Measurements from ENCODE around the gene CREB3L2.
"Not testable (repeated sequence)": the region's sequence is repeated elsewhere in the genome, so short reads cannot be mapped to it uniquely, and the experiment has no call there.

The CREB3L2 gene

DNA sequence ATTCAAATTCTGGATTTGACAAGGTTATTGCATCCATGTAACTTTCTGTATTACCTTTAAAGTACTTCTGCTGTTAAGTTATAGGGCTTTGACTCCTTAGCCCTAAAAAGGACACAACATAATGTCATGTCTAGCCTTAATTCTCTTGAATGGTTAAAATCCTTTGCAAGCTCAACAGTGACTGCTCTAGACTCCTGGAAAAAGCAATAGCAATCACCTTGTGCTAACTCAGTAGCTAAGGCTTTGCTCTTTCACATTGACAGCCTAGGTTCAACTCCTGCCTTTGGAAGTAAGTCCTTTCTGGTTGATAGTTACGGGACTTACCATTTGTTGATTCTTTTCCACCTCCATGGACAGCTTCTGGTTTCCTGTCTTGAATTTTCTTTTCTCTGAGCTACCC is 16.1 kb upstream of the CREB3L2 start:
- TF ChIP-seq Cebpa-rat (IDR thresholded peaks at IDR 0.05), result no peak
- H3K27me3 ChIP-seq, result no peaks in the 10 kb centered on the region
- H3K4me3 ChIP-seq, result no peak overlapping the region
- no peaks in the 10 kb centered on the region for H3K36me3 ChIP-seq
- no peak overlapping the region for H3K9ac ChIP-seq
- H3K4me1 ChIP-seq, result no peaks in the 10 kb centered on the region
- H3K4me2 ChIP-seq, result no peak overlapping the region
- H4K20me1 ChIP-seq, result no peaks in the 10 kb centered on the region
- no peak overlapping the region for H3K27ac ChIP-seq
- H3K9me3 ChIP-seq, result no peaks in the 10 kb centered on the region

- Histone ChIP-seq H3K4me3 (no peak overlapping the region), H4K20me1 (no peaks in the 10 kb centered on the region), H3K27ac (no peak overlapping the region), H3K36me3 (no peaks in the 10 kb centered on the region), H3K9me3 (no peaks in the 10 kb centered on the region), H3K27me3 (no peaks in the 10 kb centered on the region), H3K4me2 (no peak overlapping the region), H3K4me1 (no peaks in the 10 kb centered on the region), H3K9ac (no peak overlapping the region)
- no peak for TF ChIP-seq Cebpa-rat (IDR thresholded peaks at IDR 0.05)
Measured at GRCh38 chr7:138015096-138015495, 13.2 kb upstream of the CREB3L2 start.

DNA sequence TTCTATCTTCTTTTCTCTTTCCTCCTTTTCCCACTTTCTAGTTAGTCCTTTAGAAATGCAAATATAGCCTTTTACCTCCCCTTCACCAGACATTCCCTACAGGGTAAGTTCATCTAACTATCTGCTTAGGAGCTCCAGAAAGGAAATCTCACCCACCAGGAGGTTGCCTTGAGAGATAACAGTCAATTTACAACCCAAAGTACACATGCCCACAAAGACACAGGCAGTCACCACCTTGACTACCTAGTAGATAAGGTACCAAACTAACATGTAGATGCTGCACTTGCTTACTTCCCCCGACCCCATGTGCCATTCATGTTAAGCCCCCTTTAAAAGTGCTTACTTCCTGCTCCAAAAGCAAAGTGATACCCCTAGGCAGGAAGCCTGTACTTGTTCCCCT is 12.8 kb upstream of the CREB3L2 start:
- no peak for TF ChIP-seq Cebpa-rat (IDR thresholded peaks at IDR 0.05)
- H3K27me3 ChIP-seq, result no peaks in the 10 kb centered on the region
- H3K4me3 ChIP-seq, result no peak overlapping the region
- H3K9ac ChIP-seq, result no peak overlapping the region
- no peaks in the 10 kb centered on the region for H3K36me3 ChIP-seq
- H4K20me1 ChIP-seq, result no peaks in the 10 kb centered on the region
- no peak overlapping the region for H3K27ac ChIP-seq
- no peaks in the 10 kb centered on the region for H3K4me1 ChIP-seq
- H3K9me3 ChIP-seq, result no peaks in the 10 kb centered on the region
- no peak overlapping the region for H3K4me2 ChIP-seq

DNA sequence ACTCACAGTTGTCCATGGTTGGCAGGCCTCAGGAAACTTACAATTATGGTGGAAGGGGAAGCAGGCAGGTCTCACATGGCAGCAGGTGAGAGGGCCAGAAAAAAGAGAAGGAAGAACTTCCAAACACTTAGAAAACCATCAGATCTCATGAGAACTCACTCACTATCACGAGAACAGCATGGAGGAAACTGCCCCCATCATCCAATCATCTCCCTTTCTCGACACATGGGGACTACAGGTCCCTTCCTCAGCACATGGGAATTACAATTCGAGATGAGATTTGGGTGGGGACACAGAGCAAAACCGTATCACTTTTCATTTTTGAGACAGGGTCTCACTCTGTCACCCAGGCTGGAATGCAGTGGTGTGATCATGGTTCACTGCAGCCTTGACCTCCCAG is 12.3 kb upstream of the CREB3L2 start:
- H3K4me2 ChIP-seq, H3K27me3 ChIP-seq, H3K9ac ChIP-seq, H3K4me1 ChIP-seq, H4K20me1 ChIP-seq, H3K9me3 ChIP-seq, H3K36me3 ChIP-seq, H3K4me3 ChIP-seq, H3K27ac ChIP-seq: not testable (repeated sequence)

DNA sequence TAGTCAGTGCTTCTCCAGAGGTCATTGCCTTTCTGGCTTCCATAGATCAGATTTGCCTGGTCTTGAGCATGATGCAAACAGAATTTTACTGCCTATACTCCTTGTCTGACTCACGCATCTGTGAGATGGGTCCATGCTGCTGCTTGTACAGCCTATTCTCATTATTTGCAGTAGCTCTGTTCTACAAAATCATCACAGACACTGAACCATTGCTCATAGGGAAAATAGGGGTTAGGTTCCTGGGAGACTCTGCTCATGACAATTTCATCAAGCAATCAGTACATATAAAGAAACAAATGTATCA is 7.4 kb upstream of the CREB3L2 start:
- Histone ChIP-seq H3K4me2 (no peak overlapping the region), H3K27me3 (no peaks in the 10 kb centered on the region), H3K27ac (no peak overlapping the region), H3K4me1 (no peaks in the 10 kb centered on the region), H3K4me3 (no peak overlapping the region), H4K20me1 (no peaks in the 10 kb centered on the region), H3K36me3 (no peaks in the 10 kb centered on the region), H3K9ac (no peak overlapping the region), H3K9me3 (no peaks in the 10 kb centered on the region)
- no peak for TF ChIP-seq Cebpa-rat (IDR thresholded peaks at IDR 0.05)

DNA sequence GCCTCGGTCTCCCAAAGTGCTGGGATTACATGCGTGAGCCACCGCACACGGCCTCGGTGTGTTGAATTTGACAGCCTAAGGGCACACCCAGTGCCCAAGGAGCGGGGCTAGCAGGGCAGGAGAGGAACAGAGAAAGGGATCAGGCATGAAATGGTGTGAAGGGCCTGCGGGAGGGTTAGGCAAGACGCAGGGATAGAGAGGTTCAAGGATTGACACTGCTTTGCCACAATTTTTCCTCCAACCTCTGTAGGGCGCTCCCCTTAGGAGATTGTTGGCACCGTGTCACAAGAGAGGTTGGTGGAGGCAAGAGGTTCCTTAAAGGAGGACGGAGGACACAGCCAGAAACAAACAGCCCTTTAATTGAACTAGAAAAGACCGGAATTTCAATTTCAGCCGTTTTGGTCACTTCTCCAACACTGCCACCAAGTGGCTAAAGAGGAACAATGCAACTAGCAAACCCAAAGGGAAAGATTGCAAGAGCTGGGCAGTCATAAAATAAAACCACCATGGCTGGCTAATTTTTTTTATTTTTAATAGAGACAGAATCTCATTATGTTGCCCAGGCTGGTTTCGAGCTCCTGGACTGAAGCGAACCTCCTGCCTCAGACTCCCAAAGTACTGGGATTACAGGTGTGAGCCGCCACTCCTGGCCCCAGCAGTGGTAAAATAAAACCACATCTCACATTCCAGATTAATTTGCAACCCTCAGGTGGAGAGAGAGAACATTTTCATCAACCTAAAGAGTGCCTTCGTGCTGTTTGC is 6.9 kb upstream of the CREB3L2 start:
- Histone ChIP-seq H3K27me3 (no peaks in the 10 kb centered on the region), H3K9ac (no peak overlapping the region), H3K4me2 (no peak overlapping the region), H3K36me3 (no peaks in the 10 kb centered on the region), H3K4me1 (no peaks in the 10 kb centered on the region), H3K27ac (no peak overlapping the region), H3K4me3 (no peak overlapping the region), H3K9me3 (no peaks in the 10 kb centered on the region), H4K20me1 (no peaks in the 10 kb centered on the region)
- no peak for TF ChIP-seq Cebpa-rat (IDR thresholded peaks at IDR 0.05)

DNA sequence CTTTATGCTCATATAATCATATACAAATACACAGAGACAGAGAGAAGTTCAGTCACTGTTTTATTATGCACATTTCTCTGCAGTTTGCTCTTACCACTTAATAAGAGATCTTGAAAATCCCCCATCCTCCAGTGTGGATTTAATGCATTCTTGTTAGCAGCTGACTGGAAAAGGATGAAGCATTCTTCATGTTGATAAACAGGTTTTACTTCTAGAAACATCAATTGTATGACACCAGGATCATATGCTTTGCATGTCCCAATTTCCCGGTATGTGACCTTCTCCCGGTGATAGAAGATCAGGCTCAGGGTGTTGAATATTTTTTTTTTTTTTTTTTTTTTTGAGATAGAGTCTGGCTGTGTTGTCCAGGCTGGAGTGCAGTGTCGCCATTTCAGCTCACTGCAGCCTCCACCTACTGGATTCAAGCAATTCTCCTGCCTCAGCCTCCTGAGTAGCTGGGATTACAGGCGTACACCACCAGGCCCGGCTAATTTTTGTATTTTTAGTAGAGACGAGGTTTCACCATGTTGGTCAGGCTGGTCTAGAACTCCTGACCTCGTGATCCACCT is 6.2 kb upstream of the CREB3L2 start:
- no peak overlapping the region for H3K4me3 ChIP-seq
- no peak overlapping the region for H3K27ac ChIP-seq
- no peaks in the 10 kb centered on the region for H3K4me1 ChIP-seq
- H3K9me3 ChIP-seq, result no peaks in the 10 kb centered on the region
- no peak overlapping the region for H3K9ac ChIP-seq
- no peaks in the 10 kb centered on the region for H4K20me1 ChIP-seq
- H3K4me2 ChIP-seq, result no peak overlapping the region
- TF ChIP-seq Cebpa-rat (IDR thresholded peaks at IDR 0.05), result no peak
- H3K36me3 ChIP-seq, result no peaks in the 10 kb centered on the region
- H3K27me3 ChIP-seq, result no peaks in the 10 kb centered on the region

DNA sequence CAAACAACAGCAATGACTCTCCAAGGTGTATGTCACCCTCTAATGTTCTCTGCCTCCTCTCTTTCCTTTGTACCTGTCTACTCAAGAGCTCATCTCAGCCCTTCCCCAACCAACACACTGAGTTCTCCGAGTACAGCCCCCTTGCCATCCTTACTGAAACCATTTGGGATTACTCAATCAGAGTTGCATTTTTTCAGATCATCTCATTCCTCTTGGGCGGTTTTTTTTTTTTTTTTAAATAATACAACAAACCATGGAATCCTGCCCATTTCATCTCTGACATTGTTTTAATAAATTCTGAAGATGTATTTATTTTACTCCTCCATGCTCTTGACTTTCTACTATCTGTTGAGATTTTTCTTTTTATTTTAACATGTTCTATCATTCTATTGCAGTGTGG is 4.2 kb upstream of the CREB3L2 start:
- Histone ChIP-seq H3K9ac (no peak overlapping the region), H3K9me3 (no peaks in the 10 kb centered on the region)

GRCh38 chr7:138004936-138005335 is 3.0 kb upstream of the CREB3L2 start:
- no peak overlapping the region for H3K4me2 ChIP-seq
- no peaks in the 10 kb centered on the region for H3K9me3 ChIP-seq
- no peak overlapping the region for H3K4me3 ChIP-seq
- H3K9ac ChIP-seq, result no peak overlapping the region
- peaks cover 9% of the 10 kb centered on the region for H3K4me1 ChIP-seq
- TF ChIP-seq Cebpa-rat (IDR thresholded peaks at IDR 0.05), result no peak
- no peaks in the 10 kb centered on the region for H3K27me3 ChIP-seq
- no peak overlapping the region for H3K27ac ChIP-seq
- H4K20me1 ChIP-seq, result no peaks in the 10 kb centered on the region
- H3K36me3 ChIP-seq, result no peaks in the 10 kb centered on the region

More for the DNA sequence above, 4.2 kb upstream of the CREB3L2 start:
- Histone ChIP-seq H3K36me3 (no peaks in the 10 kb centered on the region), H3K27ac (no peak overlapping the region), H3K4me2 (no peak overlapping the region), H3K4me1 (0 out of 2 replicates have a peak, but pooled peaks cover 4% of the 10 kb centered on the region), H3K4me3 (no peak overlapping the region), H4K20me1 (no peaks in the 10 kb centered on the region), H3K27me3 (no peaks in the 10 kb centered on the region)
- no peak for TF ChIP-seq Cebpa-rat (IDR thresholded peaks at IDR 0.05)

GRCh38 chr7:138004046-138004445 is 2.2 kb upstream of the CREB3L2 start:
- Histone ChIP-seq H3K9me3 (no peaks in the 10 kb centered on the region), H3K27ac (no peak overlapping the region), H3K9ac (no peak overlapping the region), H4K20me1 (no peaks in the 10 kb centered on the region), H3K4me2 (no peak overlapping the region), H3K4me1 (peaks cover 18% of the 10 kb centered on the region), H3K36me3 (no peaks in the 10 kb centered on the region), H3K27me3 (no peaks in the 10 kb centered on the region), H3K4me3 (no peak overlapping the region)
- no peak for TF ChIP-seq Cebpa-rat (IDR thresholded peaks at IDR 0.05)

DNA sequence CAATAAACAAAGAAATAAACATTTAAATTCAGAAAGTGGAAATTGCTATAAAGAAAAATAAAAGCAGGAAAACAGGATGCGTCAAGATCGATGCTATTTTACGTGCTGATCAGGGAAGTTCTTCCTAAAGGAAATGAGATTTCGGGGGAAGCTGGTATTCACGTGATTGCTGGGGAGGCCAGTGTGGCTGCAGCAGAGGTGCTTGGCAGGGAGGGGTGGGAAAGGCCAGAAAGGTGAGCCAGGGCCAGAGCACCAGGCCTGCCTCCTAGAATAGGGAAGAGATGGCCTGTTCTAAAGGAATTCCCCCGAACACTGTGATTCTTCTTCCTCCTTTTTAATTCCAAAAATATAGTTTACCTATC is 923 bp upstream of the CREB3L2 start:
- Histone ChIP-seq H3K4me1 (peaks cover 19% of the 10 kb centered on the region), H3K36me3 (no peaks in the 10 kb centered on the region), H3K27me3 (no peaks in the 10 kb centered on the region), H4K20me1 (no peaks in the 10 kb centered on the region), H3K9ac (no peak overlapping the region), H3K4me3 (0 out of 2 replicates have a peak overlapping the region, but pooled peaks have one; percentile 74), H3K9me3 (no peaks in the 10 kb centered on the region), H3K4me2 (peak overlapping the region; percentile 46), H3K27ac (no peak overlapping the region)
- no peak for TF ChIP-seq Cebpa-rat (IDR thresholded peaks at IDR 0.05)
